Trophoblast cell (in vitro differentiated cells and primary cell): Measurements from ENCODE around the gene SH2D3A.

Experiments
- DNase-seq, 2 donors: peaks; one replicate each; pipeline ENCODE4 v3.0.0-alpha.2; 2016
- H2AFZ ChIP-seq: 2 replicates; pipeline ENCODE4 v1.6.1; 2013; ENCODE audit warnings: low read length, moderate library complexity, mild to moderate bottlenecking; ENCODE audit not compliant: insufficient read depth, poor library complexity
- H2AK5ac ChIP-seq: 2 replicates; pipeline ENCODE4 v1.6.1; 2013; ENCODE audit warnings: mild to moderate bottlenecking, low read length
- H2BK120ac ChIP-seq: 2 replicates; pipeline ENCODE4 v1.6.1; 2013; ENCODE audit warnings: low read length, mild to moderate bottlenecking, moderate library complexity; ENCODE audit not compliant: insufficient read depth, poor library complexity
- H2BK12ac ChIP-seq: 2 replicates; pipeline ENCODE4 v1.6.1; 2013; ENCODE audit warnings: mild to moderate bottlenecking, low read length, moderate library complexity
- H2BK5ac ChIP-seq: 2 replicates; pipeline ENCODE4 v1.6.1; 2013; ENCODE audit warnings: low read length, low read depth, moderate library complexity, mild to moderate bottlenecking; ENCODE audit not compliant: poor library complexity
- H3K14ac ChIP-seq: 2 replicates; pipeline ENCODE4 v1.6.1; 2013; ENCODE audit warnings: mild to moderate bottlenecking, low read length
- H3K18ac ChIP-seq: 2 replicates; pipeline ENCODE4 v1.6.1; 2013; ENCODE audit warnings: mild to moderate bottlenecking, low read length
- H3K23ac ChIP-seq: 2 replicates; pipeline ENCODE4 v1.6.1; 2013; ENCODE audit warnings: low read length
- H3K27ac ChIP-seq: 2 replicates; pipeline ENCODE4 v1.5.1; 2013; ENCODE audit warnings: low read depth, mild to moderate bottlenecking, inconsistent platforms, low read length, moderate library complexity
- H3K27me3 ChIP-seq: 2 replicates; pipeline ENCODE4 v1.6.1; 2013; ENCODE audit warnings: inconsistent platforms, mild to moderate bottlenecking, low read length, moderate library complexity; ENCODE audit not compliant: insufficient read depth
- H3K36me3 ChIP-seq, 2 experiments: 1 replicate in 1 of 2; 2 replicates in 1 of 2; pipeline ENCODE4 v1.6.1; 2013; ENCODE audit warnings: low read length in 2 of 2, mild to moderate bottlenecking in 2 of 2, moderate library complexity in 1 of 2; ENCODE audit not compliant: insufficient read depth in 2 of 2, control insufficient read depth in 1 of 2
- H3K4ac ChIP-seq: 2 replicates; pipeline ENCODE4 v1.6.1; 2013; ENCODE audit warnings: low read depth, mild to moderate bottlenecking, low read length, moderate library complexity
- H3K4me1 ChIP-seq, 2 experiments: 1 replicate in 1 of 2; 2 replicates in 1 of 2; pipeline ENCODE4 v1.6.1; 2013; ENCODE audit warnings: low read length in 2 of 2, mild to moderate bottlenecking in 2 of 2, moderate library complexity in 1 of 2; ENCODE audit not compliant: insufficient read depth in 2 of 2, control insufficient read depth in 1 of 2
- H3K4me2 ChIP-seq: 2 replicates; pipeline ENCODE4 v1.6.1; 2013; ENCODE audit warnings: inconsistent platforms, mild to moderate bottlenecking, low read length, moderate library complexity
- H3K4me3 ChIP-seq: 2 replicates; pipeline ENCODE4 v1.5.1; 2013; ENCODE audit warnings: mild to moderate bottlenecking, low read depth, low read length, inconsistent platforms
- H3K79me1 ChIP-seq: one replicate; pipeline ENCODE4 v1.6.1; 2013; ENCODE audit warnings: low read length
- H3K79me2 ChIP-seq: 2 replicates; pipeline ENCODE4 v1.6.1; 2013; ENCODE audit warnings: low read length, mild to moderate bottlenecking; ENCODE audit not compliant: control insufficient read depth, insufficient read depth, poor library complexity
- H3K9ac ChIP-seq: 2 replicates; pipeline ENCODE4 v1.6.1; 2013; ENCODE audit warnings: mild to moderate bottlenecking, low read length
- H3K9me3 ChIP-seq: 2 replicates; pipeline ENCODE4 v1.6.1; 2013; ENCODE audit warnings: low read depth, mild to moderate bottlenecking, control low read depth, inconsistent platforms, low read length; ENCODE audit not compliant: insufficient read depth
- H4K12ac ChIP-seq: 2 replicates; pipeline ENCODE4 v1.6.1; 2013; ENCODE audit warnings: low read depth, mild to moderate bottlenecking, low read length, moderate library complexity
- H4K8ac ChIP-seq: 2 replicates; pipeline ENCODE4 v1.6.1; 2013; ENCODE audit warnings: low read depth, mild to moderate bottlenecking, low read length, moderate library complexity
- H4K91ac ChIP-seq: one replicate; pipeline ENCODE4 v1.6.1; 2013; ENCODE audit warnings: low read depth, mild to moderate bottlenecking, low read length, moderate library complexity
- WGBS: extraction: QIAGEN DNeasy Blood & Tissue Kit; methylation state at CpG from one replicate; pipeline ENCODE4 v1.1.7; 2013; ENCODE audit warnings: missing lambda C conversion rate; ENCODE audit not compliant: insufficient read length, insufficient coverage; ENCODE audit errors: extremely low coverage; 5-methylcytosine and 5-hydroxymethylcytosine counted together

SH2D3A gene

DNA sequence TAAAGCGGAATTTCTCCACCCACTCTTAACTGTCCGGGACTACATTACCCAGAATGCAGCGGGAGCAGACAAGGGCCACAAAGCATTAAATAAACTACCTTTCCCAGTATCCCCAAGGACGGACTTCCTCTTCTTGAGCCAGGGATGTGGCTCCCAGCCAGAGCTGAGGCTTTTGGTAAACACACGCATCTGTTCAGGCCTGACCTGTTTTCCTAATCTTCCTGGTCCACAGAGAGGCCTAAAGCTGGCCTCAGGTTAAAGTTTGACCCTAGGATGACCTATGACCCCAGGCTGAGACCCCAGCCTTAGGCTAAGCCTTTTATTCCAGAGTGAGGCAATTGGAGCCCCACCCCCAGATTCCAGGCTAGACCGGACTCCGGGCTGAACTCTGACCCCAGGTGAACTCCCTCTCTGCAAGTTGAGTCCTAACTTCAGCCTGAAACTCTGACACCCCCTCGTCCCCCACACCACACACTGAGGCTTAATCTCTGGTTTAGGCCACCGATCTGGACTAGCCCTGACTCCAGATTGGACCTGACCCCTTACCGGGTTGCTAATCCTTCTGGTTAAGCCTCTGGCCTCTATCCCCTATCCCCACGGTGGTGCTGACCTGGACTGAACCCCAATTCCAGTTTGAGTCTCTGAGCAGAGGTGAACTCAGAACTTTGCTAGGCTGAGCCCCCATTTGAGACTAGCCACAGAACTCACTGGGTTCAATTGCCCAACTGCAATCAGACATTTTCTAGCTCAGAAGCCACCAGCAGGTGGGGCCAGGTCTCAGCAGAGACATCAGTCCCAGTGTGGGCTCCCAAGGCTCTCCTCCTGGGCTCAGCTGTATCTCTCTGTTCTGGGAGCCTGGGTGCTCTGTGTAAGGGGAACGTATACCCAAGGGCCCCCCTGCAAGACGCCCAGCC is 29.1 kb downstream of the SH2D3A start:
- H3K18ac ChIP-seq: peak overlapping the region; percentile 69
- peak overlapping the region; percentile 58 for H3K4me2 ChIP-seq
- peak overlapping the region; percentile 95 for H2BK120ac ChIP-seq
- peak overlapping the region; percentile 16 for H3K14ac ChIP-seq
- H3K4me1 ChIP-seq: peaks cover 33 to 36% of the 10 kb centered on the region in 2 experiments
- peak overlapping the region; percentile 38 for H3K4ac ChIP-seq
- H3K4me3 ChIP-seq: no peak overlapping the region
- peak overlapping the region; percentile 27 for H2AK5ac ChIP-seq
- H3K36me3 ChIP-seq: peaks cover 9 to 13% of the 10 kb centered on the region in 2 experiments
- H3K23ac ChIP-seq: no peak overlapping the region
- peak; percentile 90 to 91 for DNase-seq
- WGBS: no CpG with 5 or more reads among the region's 13 CpGs
- peak overlapping the region; percentile 68 for H2BK12ac ChIP-seq
- H3K27me3 ChIP-seq: no peaks in the 10 kb centered on the region
- peak overlapping the region; percentile 96 for H4K8ac ChIP-seq
- peak overlapping the region; percentile 50 for H2BK5ac ChIP-seq
- peak overlapping the region; percentile 72 for H3K27ac ChIP-seq
- no peaks in the 10 kb centered on the region for H3K9me3 ChIP-seq
- H2AFZ ChIP-seq: peak overlapping the region; percentile 94
- peak overlapping the region; percentile 87 for H4K12ac ChIP-seq
- H4K91ac ChIP-seq: peak overlapping the region; percentile 93
- H3K79me1 ChIP-seq: peaks cover 40% of the 10 kb centered on the region
- H3K79me2 ChIP-seq: peaks cover 19% of the 10 kb centered on the region
- H3K9ac ChIP-seq: no peak overlapping the region

DNA sequence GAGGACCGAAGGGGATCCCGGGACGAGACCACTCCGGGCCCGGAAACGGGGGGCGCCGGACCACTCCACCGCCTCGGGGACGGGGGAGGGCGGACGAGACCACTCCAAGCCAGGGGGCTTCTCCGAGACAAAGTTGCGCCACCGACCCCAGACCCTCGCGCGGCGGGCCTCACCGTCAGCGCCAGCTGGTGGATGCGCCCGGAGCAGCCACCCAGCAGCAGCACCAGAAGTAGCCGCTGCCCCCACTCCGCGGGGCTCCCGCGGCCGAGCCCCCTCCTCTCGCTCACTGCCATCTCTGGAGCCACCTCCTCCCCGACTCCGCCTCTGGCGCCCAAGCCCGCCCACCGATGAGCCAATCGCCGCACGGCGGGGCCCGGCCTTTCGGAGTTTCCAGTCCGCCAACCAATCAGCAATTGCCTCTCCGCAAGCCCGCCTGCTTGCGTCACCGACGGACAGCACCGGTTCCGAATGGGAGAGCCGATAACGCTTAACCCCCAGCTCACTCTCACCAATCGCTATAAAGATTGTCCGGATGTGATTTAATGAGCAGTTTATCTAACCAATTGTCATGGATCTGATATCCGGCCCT is 29.9 kb downstream of the SH2D3A start, which contains the start of gene GPR108:
TSS of gene GPR108 (minus strand) at position 297 of the 589 bp plus-strand sequence. CDS start at position 293, 4 bp downstream.
- no CpG with 5 or more reads among the region's 55 CpGs for WGBS
- peak within 1 kb of the TSS; percentile 91 for H3K9ac ChIP-seq
- H4K91ac ChIP-seq: peak within 1 kb of the TSS; percentile 97
- peak within 1 kb of the TSS; percentile 93 for H4K12ac ChIP-seq
- DNase-seq: peak; percentile 100
- H4K8ac ChIP-seq: peak within 1 kb of the TSS; percentile 96
- H3K18ac ChIP-seq: peak within 1 kb of the TSS; percentile 93
- no peak within 1 kb of the TSS for H3K23ac ChIP-seq
- peak within 1 kb of the TSS; percentile 68 for H2BK12ac ChIP-seq
- peak within 1 kb of the TSS; percentile 86 for H3K4me2 ChIP-seq
- H3K4ac ChIP-seq: peak within 1 kb of the TSS; percentile 61
- H3K27ac ChIP-seq: peak within 1 kb of the TSS; percentile 97
- no peaks in the 10 kb centered on the region for H3K9me3 ChIP-seq
- peaks cover 25 to 28% of the 10 kb centered on the region in 2 experiments for H3K4me1 ChIP-seq
- H2BK120ac ChIP-seq: peak within 1 kb of the TSS; percentile 98
- peak within 1 kb of the TSS; percentile 98 for H2BK5ac ChIP-seq
- H3K4me3 ChIP-seq: peak within 1 kb of the TSS; percentile 79
- H3K79me1 ChIP-seq: peaks cover 38% of the 10 kb centered on the region
- peaks cover 19% of the 10 kb centered on the region for H3K79me2 ChIP-seq
- peaks cover 11 to 16% of the 10 kb centered on the region in 2 experiments for H3K36me3 ChIP-seq
- peak within 1 kb of the TSS; percentile 87 for H2AFZ ChIP-seq
- peak within 1 kb of the TSS; percentile 97 for H3K14ac ChIP-seq
- no peaks in the 10 kb centered on the region for H3K27me3 ChIP-seq
- peak within 1 kb of the TSS; percentile 27 for H2AK5ac ChIP-seq

DNA sequence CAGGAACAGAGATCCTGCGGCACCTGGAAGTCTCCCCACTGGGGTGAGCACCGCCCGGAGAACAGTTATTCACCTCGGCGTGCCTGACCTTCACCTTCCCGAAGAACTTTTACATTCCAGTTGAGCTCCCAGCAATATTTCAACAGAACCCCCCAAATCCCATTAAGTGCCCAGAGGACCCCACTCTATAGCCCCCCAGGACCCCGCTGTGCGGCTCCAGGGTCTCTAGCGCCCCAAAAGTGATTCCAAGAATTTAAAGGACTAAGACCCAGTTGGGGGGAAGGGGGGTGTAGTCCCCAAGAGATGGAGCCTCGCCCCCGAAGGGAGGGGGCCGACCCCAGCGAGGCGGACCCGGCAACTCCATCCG is 30.3 kb downstream of the SH2D3A start:
- peaks cover 38% of the 10 kb centered on the region for H3K79me1 ChIP-seq
- no peaks in the 10 kb centered on the region for H3K9me3 ChIP-seq
- peak overlapping the region; percentile 86 for H3K4me2 ChIP-seq
- peak overlapping the region; percentile 16 for H2BK120ac ChIP-seq
- peak overlapping the region; percentile 8 for H3K18ac ChIP-seq
- peak overlapping the region; percentile 56 for H4K12ac ChIP-seq
- H3K9ac ChIP-seq: peak overlapping the region; percentile 30
- H2BK12ac ChIP-seq: no peak overlapping the region
- peak overlapping the region; percentile 56 for H3K14ac ChIP-seq
- H2BK5ac ChIP-seq: peak overlapping the region; percentile 46
- H3K36me3 ChIP-seq: peaks cover 16 to 21% of the 10 kb centered on the region in 2 experiments
- H2AFZ ChIP-seq: peak overlapping the region; percentile 87
- H3K4me3 ChIP-seq: peak overlapping the region; percentile 79
- peaks cover 24 to 27% of the 10 kb centered on the region in 2 experiments for H3K4me1 ChIP-seq
- peak overlapping the region; percentile 97 for H4K91ac ChIP-seq
- peak overlapping the region; percentile 91 for H4K8ac ChIP-seq
- H3K27me3 ChIP-seq: no peaks in the 10 kb centered on the region
- peaks cover 19% of the 10 kb centered on the region for H3K79me2 ChIP-seq
- H3K23ac ChIP-seq: no peak overlapping the region
- DNase-seq: no peak
- no peak overlapping the region for H3K4ac ChIP-seq
- no CpG with 5 or more reads among the region's 16 CpGs for WGBS
- H3K27ac ChIP-seq: peak overlapping the region; percentile 97
- no peak overlapping the region for H2AK5ac ChIP-seq

DNA sequence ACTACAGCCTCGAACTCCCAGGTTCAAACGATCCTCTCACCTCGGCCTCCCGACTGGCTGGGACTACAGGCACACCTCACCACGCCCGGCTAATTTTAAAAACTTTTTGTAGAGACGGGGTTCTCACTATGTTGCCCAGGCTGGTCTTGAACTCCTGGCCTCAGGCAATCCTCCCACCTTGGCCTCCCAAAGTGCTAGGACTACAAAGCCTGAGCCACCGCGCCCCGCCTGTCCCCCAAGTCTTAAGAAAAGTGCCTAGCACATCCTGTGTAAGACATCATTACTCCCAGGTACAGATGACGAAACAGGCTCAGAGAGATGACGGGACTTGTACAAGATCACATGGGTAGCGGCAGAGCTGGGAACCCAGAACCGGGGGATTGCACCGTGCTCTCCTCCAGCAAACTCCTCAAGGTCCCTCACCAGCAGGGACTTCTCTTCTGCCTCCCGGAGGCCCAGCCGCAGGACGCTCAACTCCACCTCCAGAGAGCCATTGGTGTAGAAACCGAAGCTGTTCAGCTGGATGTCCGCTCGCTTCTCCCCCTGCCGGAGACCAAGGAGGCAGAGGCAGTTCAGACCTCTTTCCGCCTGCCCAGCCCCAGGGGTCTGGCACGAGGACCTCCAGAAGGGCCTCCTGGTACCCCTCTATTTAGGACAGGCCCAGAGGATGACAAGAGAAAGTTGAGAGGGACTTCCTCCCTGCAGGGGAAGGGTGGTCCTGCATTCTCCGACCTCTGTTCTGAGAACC is 30.9 kb downstream of the SH2D3A start:
- Histone ChIP-seq H4K91ac (peak overlapping the region; percentile 97), H3K14ac (peak overlapping the region; percentile 56), H2BK120ac (no peak overlapping the region), H2AFZ (peak overlapping the region; percentile 87), H4K12ac (peak overlapping the region; percentile 56), H4K8ac (peak overlapping the region; percentile 62), H3K79me2 (peaks cover 19% of the 10 kb centered on the region), H3K4me1 (peaks cover 24 to 27% of the 10 kb centered on the region in 2 experiments), H3K4me2 (peak overlapping the region; percentile 86), H2BK12ac (no peak overlapping the region), H3K9me3 (no peaks in the 10 kb centered on the region), H3K27ac (peak overlapping the region; percentile 97), H3K23ac (no peak overlapping the region), H3K27me3 (no peaks in the 10 kb centered on the region), H3K4me3 (peak overlapping the region; percentile 79), H3K79me1 (peaks cover 38% of the 10 kb centered on the region), H2BK5ac (peak overlapping the region; percentile 46), H3K18ac (peak overlapping the region; percentile 8), H2AK5ac (peak overlapping the region; percentile 57), H3K9ac (peak overlapping the region; percentile 30), H3K36me3 (peaks cover 20 to 22% of the 10 kb centered on the region in 2 experiments), H3K4ac (peak overlapping the region; percentile 17)
- DNase-seq: peak; percentile 80 to 87
- no CpG with 5 or more reads among the region's 25 CpGs for WGBS
